GM23248 (cell line): ENCODE data around the gene CAMTA1. TPM values are rescaled to one million over a fixed set of nuclear protein-coding genes. Genes with fewer than 3 reads are reported as not detected.

Experiments
- DNase-seq: peaks from one replicate; pipeline ENCODE4 v3.0.0-alpha.2; 2015
- H2AFZ ChIP-seq: fragments of 200-600 bp; sonication (generic); 2 replicates; pipeline ENCODE4 v1.6.1; 2016; ENCODE audit warnings: antibody characterized with exemption
- H3F3A ChIP-seq: fragments of 200-600 bp; sonication (generic); 2 replicates; pipeline ENCODE4 v1.6.1; 2016; ENCODE audit warnings: mild to moderate bottlenecking, antibody characterized with exemption, mixed run types; ENCODE audit not compliant: insufficient read depth
- H3K27ac ChIP-seq: fragments of 200-600 bp; sonication (generic); 2 replicates; pipeline ENCODE4 v1.5.1; 2016; ENCODE audit warnings: mild to moderate bottlenecking
- H3K27me3 ChIP-seq: fragments of 200-600 bp; sonication (generic); replicated peaks from 2 replicates; pipeline ENCODE4 v1.6.1; 2016; ENCODE audit warnings: mild to moderate bottlenecking; ENCODE audit not compliant: insufficient read depth
- H3K36me3 ChIP-seq: fragments of 200-600 bp; sonication (generic); 2 replicates; pipeline ENCODE4 v1.6.1; 2016; ENCODE audit warnings: low read depth, mild to moderate bottlenecking
- H3K4me1 ChIP-seq: fragments of 200-600 bp; sonication (generic); 2 replicates; pipeline ENCODE4 v1.6.1; 2016; ENCODE audit warnings: mild to moderate bottlenecking; ENCODE audit not compliant: insufficient read depth
- H3K4me2 ChIP-seq: fragments of 200-600 bp; sonication (generic); one replicate; pipeline ENCODE4 v1.6.1; 2016; ENCODE audit warnings: mild to moderate bottlenecking; ENCODE audit not compliant: unreplicated experiment
- H3K4me3 ChIP-seq: fragments of 200-600 bp; sonication (generic); 2 replicates; pipeline ENCODE4 v1.5.1; 2016; ENCODE audit warnings: mild to moderate bottlenecking
- H3K79me2 ChIP-seq: fragments of 200-600 bp; sonication (generic); 2 replicates; pipeline ENCODE4 v1.6.1; 2016; ENCODE audit warnings: mild to moderate bottlenecking; ENCODE audit not compliant: insufficient read depth
- H3K9ac ChIP-seq: fragments of 200-600 bp; sonication (generic); 2 replicates; pipeline ENCODE4 v1.6.1; 2016; ENCODE audit warnings: mild to moderate bottlenecking
- H3K9me2 ChIP-seq: fragments of 200-600 bp; sonication (generic); 2 replicates; pipeline ENCODE4 v1.6.1; 2016; ENCODE audit warnings: mixed run types, mild to moderate bottlenecking, moderate library complexity; ENCODE audit not compliant: insufficient read depth
- H3K9me3 ChIP-seq: fragments of 200-600 bp; sonication (generic); one replicate; pipeline ENCODE4 v1.6.1; 2017; ENCODE audit warnings: low read depth
- H4K20me1 ChIP-seq: fragments of 200-600 bp; sonication (generic); 2 replicates; pipeline ENCODE4 v1.6.0; 2016; ENCODE audit not compliant: insufficient read depth
- EZH2 ChIP-seq: fragments of 200-600 bp; sonication (generic); IDR thresholded peaks from 2 replicates; pipeline ENCODE4 v1.6.1; 2018; ENCODE audit warnings: antibody characterized with exemption, mild to moderate bottlenecking; ENCODE audit not compliant: insufficient read depth, poor library complexity, severe bottlenecking
- EZH2phosphoT487 ChIP-seq: fragments of 200-600 bp; sonication (generic); IDR thresholded peaks from 2 replicates; pipeline ENCODE4 v1.6.1; 2018; ENCODE audit warnings: antibody characterized with exemption, moderate library complexity, mild to moderate bottlenecking, low read depth; ENCODE audit not compliant: insufficient read depth
- WGBS, 2 experiments: methylation state at CpG; one replicate each; pipeline ENCODE4 v1.1.6; 2015 to 2017; ENCODE audit warnings: low lambda C conversion rate in 2 of 2, low coverage in 1 of 2; ENCODE audit errors: missing lambda C conversion rate in 2 of 2; 5-methylcytosine and 5-hydroxymethylcytosine counted together
- in situ Hi-C: fragments of 300-500 bp; cut with MboI; formaldehyde crosslinking; loops from 2 replicates; pipeline ENCODE4 v1.15.0; 2020
- polyA plus RNA-seq: library from polyadenylated mRNA; unstranded; fragments of >200 nt; fragmentation: Nextera tagmentation; extraction: Ambion mirVana; gene quantifications from 2 replicates; pipeline ENCODE4 v1.2.1, GENCODE V29; 2016
- total RNA-seq: library from RNA; depleted of rRNA; stranded (reverse); fragments of >200 nt; shearing (Covaris generic); gene quantifications from 2 replicates; pipeline ENCODE4 v1.2.3, GENCODE V29; 2014

The CAMTA1 gene
- total and polyA plus RNA-seq, 2 experiments from 2014 or later = 50.1 to 165 TPM

- WGBS, 2 experiments = 8 to 13% methylated on average over 16 to 19 of the region's 19 CpGs
Measured at GRCh38 chr1:7669559-7670311, 884.5 kb downstream of the CAMTA1 start.

DNA sequence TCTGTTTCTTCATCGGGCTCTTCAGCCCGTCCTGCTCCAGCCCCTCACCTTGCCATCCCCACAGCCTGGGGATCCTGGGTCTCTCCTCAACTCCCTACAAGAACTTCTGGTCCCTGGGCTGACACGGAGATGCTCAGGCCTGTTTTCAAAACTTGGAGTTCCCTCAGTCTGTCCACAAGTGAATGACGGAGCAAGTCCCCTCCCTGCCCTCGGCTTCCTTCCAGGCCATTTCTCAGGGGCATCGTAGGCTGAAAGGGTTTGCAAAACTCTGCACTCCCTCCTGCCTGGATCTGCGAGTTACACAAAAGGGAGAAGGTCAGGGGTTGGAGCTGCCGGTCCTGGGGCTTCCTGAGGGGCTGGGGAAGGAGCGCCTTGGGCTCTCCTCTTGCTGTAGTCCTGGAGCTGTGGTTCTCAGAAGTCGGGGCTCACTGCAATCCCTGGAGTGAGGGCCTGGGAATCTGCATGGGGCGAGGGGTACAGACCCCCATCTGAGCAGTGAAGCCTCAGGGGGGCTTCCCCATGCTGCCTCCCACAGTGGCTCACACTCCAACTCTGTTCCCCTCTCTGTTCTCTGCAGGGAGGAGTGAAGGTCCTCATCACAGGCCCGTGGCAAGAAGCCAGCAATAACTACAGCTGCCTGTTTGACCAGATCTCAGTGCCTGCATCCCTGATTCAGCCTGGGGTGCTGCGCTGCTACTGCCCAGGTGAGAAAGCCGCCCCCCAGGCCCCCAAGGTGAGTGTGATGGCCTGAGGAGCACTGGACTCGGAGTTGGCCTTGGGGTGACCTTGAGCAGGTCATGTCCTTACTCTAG is 885.3 kb downstream of the CAMTA1 start:
- TF ChIP-seq EZH2 = no peak
- TF ChIP-seq EZH2phosphoT487 = no peak
- Histone ChIP-seq H3K36me3 (no peaks in the 10 kb centered on the region), H3K27ac (no peak overlapping the region), H3K4me3 (no peak overlapping the region), H3K4me1 (no peaks in the 10 kb centered on the region), H3K79me2 (no peaks in the 10 kb centered on the region), H3K4me2 (no peak overlapping the region), H3K27me3 (0 out of 2 replicates have a peak, but pooled peaks cover 3% of the 10 kb centered on the region), H3K9me3 (no peaks in the 10 kb centered on the region), H3F3A (no peaks in the 10 kb centered on the region), H3K9me2 (no peaks in the 10 kb centered on the region), H2AFZ (no peak overlapping the region), H3K9ac (no peak overlapping the region), H4K20me1 (no peaks in the 10 kb centered on the region)
- in situ Hi-C loops = loop anchor here (5.0 to 25.0 kb wide), 2 partner anchors 77 to 242 kb away; no protein-coding TSS in a partner anchor
- WGBS, 2 experiments = 28 to 30% methylated on average over 12 to 15 of the region's 15 CpGs
- DNase-seq = peak; percentile 19

More at GRCh38 chr1:7669559-7670311, 884.5 kb downstream of the CAMTA1 start:
- no peaks in the 10 kb centered on the region for H3K9me2 ChIP-seq
- no peak for TF ChIP-seq EZH2phosphoT487
- TF ChIP-seq EZH2 = no peak
- peak overlapping the region; percentile 20 for H3K4me2 ChIP-seq
- H3K79me2 ChIP-seq = no peaks in the 10 kb centered on the region
- H3K36me3 ChIP-seq = no peaks in the 10 kb centered on the region
- no peak overlapping the region for H3K9ac ChIP-seq
- no peaks in the 10 kb centered on the region for H4K20me1 ChIP-seq
- no peaks in the 10 kb centered on the region for H3K9me3 ChIP-seq
- no peak overlapping the region for H2AFZ ChIP-seq
- no peak overlapping the region for H3K4me3 ChIP-seq
- no peaks in the 10 kb centered on the region for H3F3A ChIP-seq
- peak; percentile 68 for DNase-seq
- H3K4me1 ChIP-seq = no peaks in the 10 kb centered on the region
- H3K27me3 ChIP-seq = 0 out of 2 replicates have a peak, but pooled peaks cover 3% of the 10 kb centered on the region
- in situ Hi-C loops = loop anchor here (5.0 to 25.0 kb wide), 2 partner anchors 78 to 243 kb away; no protein-coding TSS in a partner anchor
- H3K27ac ChIP-seq = no peak overlapping the region

- no peak for DNase-seq
Measured at GRCh38 chr1:7671146-7671465, 885.9 kb downstream of the CAMTA1 start.

GRCh38 chr1:7671676-7672075 is 886.4 kb downstream of the CAMTA1 start:
- Histone ChIP-seq H3K4me3 (no peak overlapping the region), H3K27ac (no peak overlapping the region), H3K9ac (no peak overlapping the region), H3K9me3 (no peaks in the 10 kb centered on the region), H4K20me1 (no peaks in the 10 kb centered on the region), H3K27me3 (0 out of 2 replicates have a peak, but pooled peaks cover 10% of the 10 kb centered on the region), H3K9me2 (no peaks in the 10 kb centered on the region), H3K4me1 (no peaks in the 10 kb centered on the region), H3K36me3 (no peaks in the 10 kb centered on the region), H3F3A (no peaks in the 10 kb centered on the region), H3K79me2 (no peaks in the 10 kb centered on the region), H2AFZ (no peak overlapping the region), H3K4me2 (no peak overlapping the region)
- TF ChIP-seq EZH2phosphoT487 = no peak
- no peak for TF ChIP-seq EZH2
- in situ Hi-C loops = loop anchor here (5.0 to 25.0 kb wide), 2 partner anchors 76 to 241 kb away; no protein-coding TSS in a partner anchor
- WGBS, 2 experiments = 71 to 73% methylated on average over 5 of the region's 5 CpGs
- DNase-seq = no peak

More at GRCh38 chr1:7671146-7671465, 885.9 kb downstream of the CAMTA1 start:
- in situ Hi-C loops = loop anchor here (5.0 to 25.0 kb wide), 2 partner anchors 76 to 241 kb away; no protein-coding TSS in a partner anchor
- Histone ChIP-seq H3K4me2 (no peak overlapping the region), H3K27me3 (0 out of 2 replicates have a peak, but pooled peaks cover 8% of the 10 kb centered on the region), H3K27ac (no peak overlapping the region), H3F3A (no peaks in the 10 kb centered on the region), H4K20me1 (no peaks in the 10 kb centered on the region), H3K4me3 (no peak overlapping the region), H3K9ac (no peak overlapping the region), H3K4me1 (no peaks in the 10 kb centered on the region), H3K36me3 (no peaks in the 10 kb centered on the region), H3K9me3 (no peaks in the 10 kb centered on the region), H3K79me2 (no peaks in the 10 kb centered on the region), H3K9me2 (no peaks in the 10 kb centered on the region), H2AFZ (no peak overlapping the region)
- no peak for TF ChIP-seq EZH2
- TF ChIP-seq EZH2phosphoT487 = no peak
- WGBS, 2 experiments = 82 to 83% methylated on average over 11 of the region's 11 CpGs
